Mesendoderm (in vitro differentiated cells): ENCODE measurements around the gene ZEB2.

Source experiments
- DNase-seq: peaks from one replicate; pipeline ENCODE4 v3.0.0; 2013
- H2AK5ac ChIP-seq: 2 replicates; pipeline ENCODE4 v1.6.1; 2013; ENCODE audit warnings: low read length, inconsistent platforms
- H2BK120ac ChIP-seq: 2 replicates; pipeline ENCODE4 v1.6.1; 2013; ENCODE audit warnings: low read depth, mild to moderate bottlenecking, low read length, moderate library complexity, mixed read lengths
- H2BK15ac ChIP-seq: replicated peaks from 2 replicates; pipeline ENCODE4 v1.6.1; 2013; ENCODE audit warnings: low read depth, mild to moderate bottlenecking, moderate library complexity
- H2BK5ac ChIP-seq: 2 replicates; pipeline ENCODE4 v1.6.1; 2013; ENCODE audit warnings: low read length, inconsistent platforms
- H3K18ac ChIP-seq: 2 replicates; pipeline ENCODE4 v1.6.1; 2013; ENCODE audit warnings: mild to moderate bottlenecking, low read length, mixed read lengths
- H3K23ac ChIP-seq: one replicate; pipeline ENCODE4 v1.6.1; 2013; ENCODE audit warnings: low read length
- H3K27ac ChIP-seq: 2 replicates; pipeline ENCODE4 v1.5.1; 2013; ENCODE audit warnings: low read depth, mild to moderate bottlenecking, inconsistent platforms, low read length, moderate library complexity
- H3K27me3 ChIP-seq: 2 replicates; pipeline ENCODE4 v1.6.1; 2013; ENCODE audit warnings: low read length, control low read depth, mild to moderate bottlenecking, inconsistent platforms; ENCODE audit not compliant: insufficient read depth, poor library complexity
- H3K36me3 ChIP-seq: 2 replicates; pipeline ENCODE4 v1.6.1; 2013; ENCODE audit warnings: low read length, inconsistent platforms; ENCODE audit not compliant: control insufficient read depth, insufficient read depth
- H3K4ac ChIP-seq: one replicate; pipeline ENCODE4 v1.6.1; 2013; ENCODE audit warnings: low read depth, mild to moderate bottlenecking, low read length, moderate library complexity
- H3K4me1 ChIP-seq: 2 replicates; pipeline ENCODE4 v1.6.1; 2013; ENCODE audit warnings: low read depth, low read length, inconsistent platforms; ENCODE audit not compliant: control insufficient read depth
- H3K4me2 ChIP-seq: 2 replicates; pipeline ENCODE4 v1.6.1; 2013; ENCODE audit warnings: low read length
- H3K4me3 ChIP-seq: 2 replicates; pipeline ENCODE4 v1.5.1; 2013; ENCODE audit warnings: mild to moderate bottlenecking, low read length
- H3K56ac ChIP-seq: one replicate; pipeline ENCODE4 v1.6.1; 2013; ENCODE audit warnings: low read length
- H3K79me1 ChIP-seq: 2 replicates; pipeline ENCODE4 v1.6.1; 2013; ENCODE audit warnings: low read length, inconsistent platforms
- H3K79me2 ChIP-seq: 2 replicates; pipeline ENCODE4 v1.6.1; 2013; ENCODE audit warnings: mild to moderate bottlenecking, low read length; ENCODE audit not compliant: control insufficient read depth, insufficient read depth
- H3K9ac ChIP-seq: 2 replicates; pipeline ENCODE4 v1.6.1; 2013; ENCODE audit warnings: low read length, inconsistent platforms
- H4K5ac ChIP-seq: one replicate; pipeline ENCODE4 v1.6.1; 2013; ENCODE audit warnings: low read length
- H4K8ac ChIP-seq: one replicate; pipeline ENCODE4 v1.6.1; 2013; ENCODE audit warnings: low read depth, mild to moderate bottlenecking, control low read depth, low read length, moderate library complexity
- WGBS: extraction: QIAGEN DNeasy Blood & Tissue Kit; methylation state at CpG from one replicate; pipeline ENCODE4 v1.1.7; 2013; ENCODE audit warnings: low lambda C conversion rate, missing lambda C conversion rate; ENCODE audit not compliant: insufficient coverage; ENCODE audit errors: extremely low coverage; 5-methylcytosine and 5-hydroxymethylcytosine counted together

ZEB2 gene

GRCh38 chr2:144541396-144541795 lies 21.5 kb upstream of the ZEB2 start:
- no peak overlapping the region for H3K4me3 ChIP-seq
- H3K56ac ChIP-seq, result no peak overlapping the region
- H3K79me1 ChIP-seq, result no peaks in the 10 kb centered on the region
- no peak overlapping the region for H2AK5ac ChIP-seq
- H3K27ac ChIP-seq, result no peak overlapping the region
- no peak overlapping the region for H3K18ac ChIP-seq
- H2BK5ac ChIP-seq, result no peak overlapping the region
- no peak overlapping the region for H4K8ac ChIP-seq
- no peak overlapping the region for H2BK15ac ChIP-seq
- no peak overlapping the region for H4K5ac ChIP-seq
- DNase-seq, result no peak
- no peaks in the 10 kb centered on the region for H3K4me1 ChIP-seq
- H3K79me2 ChIP-seq, result no peaks in the 10 kb centered on the region
- H3K27me3 ChIP-seq, result no peaks in the 10 kb centered on the region
- no peak overlapping the region for H3K4me2 ChIP-seq
- no peak overlapping the region for H3K9ac ChIP-seq
- H3K4ac ChIP-seq, result no peak overlapping the region
- H3K36me3 ChIP-seq, result no peaks in the 10 kb centered on the region
- H2BK120ac ChIP-seq, result no peak overlapping the region
- no peak overlapping the region for H3K23ac ChIP-seq

GRCh38 chr2:144539289-144539782 lies 19.4 kb upstream of the ZEB2 start:
- Histone ChIP-seq H3K4ac (no peak overlapping the region), H3K4me3 (no peak overlapping the region), H2AK5ac (no peak overlapping the region), H2BK5ac (no peak overlapping the region), H3K79me1 (no peaks in the 10 kb centered on the region), H4K8ac (no peak overlapping the region), H3K9ac (no peak overlapping the region), H3K27ac (no peak overlapping the region), H3K23ac (no peak overlapping the region), H3K36me3 (no peaks in the 10 kb centered on the region), H3K4me2 (no peak overlapping the region), H3K18ac (no peak overlapping the region), H2BK15ac (no peak overlapping the region), H3K79me2 (no peaks in the 10 kb centered on the region), H3K27me3 (no peaks in the 10 kb centered on the region), H3K56ac (no peak overlapping the region), H2BK120ac (no peak overlapping the region), H3K4me1 (no peaks in the 10 kb centered on the region), H4K5ac (no peak overlapping the region)
- WGBS, result no CpG with 5 or more reads among the region's 4 CpGs
- no peak for DNase-seq

- Histone ChIP-seq H2AK5ac (no peak overlapping the region), H2BK120ac (no peak overlapping the region), H2BK15ac (no peak overlapping the region), H3K23ac (no peak overlapping the region), H3K56ac (no peak overlapping the region), H3K4me2 (no peak overlapping the region), H4K5ac (no peak overlapping the region), H4K8ac (no peak overlapping the region), H3K4me1 (no peaks in the 10 kb centered on the region), H3K27ac (no peak overlapping the region), H3K79me1 (no peaks in the 10 kb centered on the region), H3K4ac (no peak overlapping the region), H3K18ac (no peak overlapping the region), H3K27me3 (no peaks in the 10 kb centered on the region), H3K4me3 (no peak overlapping the region), H2BK5ac (no peak overlapping the region), H3K79me2 (no peaks in the 10 kb centered on the region), H3K9ac (no peak overlapping the region), H3K36me3 (no peaks in the 10 kb centered on the region)
- no CpG with 5 or more reads among the region's 2 CpGs for WGBS
- DNase-seq, result no peak
These were observed 15.4 kb upstream of the ZEB2 start for GRCh38 chr2:144535300-144535699.

GRCh38 chr2:144533221-144533620 lies 13.3 kb upstream of the ZEB2 start:
- no CpG with 5 or more reads among the region's 7 CpGs for WGBS

GRCh38 chr2:144530596-144530995 lies 10.7 kb upstream of the ZEB2 start:
- no peak overlapping the region for H3K18ac ChIP-seq
- no peak overlapping the region for H3K56ac ChIP-seq
- no peak overlapping the region for H3K23ac ChIP-seq
- no peaks in the 10 kb centered on the region for H3K79me2 ChIP-seq
- no peak overlapping the region for H3K27ac ChIP-seq
- DNase-seq, result no peak
- no peak overlapping the region for H2AK5ac ChIP-seq
- H3K4me3 ChIP-seq, result no peak overlapping the region
- no CpG with 5 or more reads among the region's 5 CpGs for WGBS
- H3K4me2 ChIP-seq, result no peak overlapping the region
- H3K79me1 ChIP-seq, result no peaks in the 10 kb centered on the region
- H3K36me3 ChIP-seq, result no peaks in the 10 kb centered on the region
- H4K5ac ChIP-seq, result no peak overlapping the region
- H2BK120ac ChIP-seq, result no peak overlapping the region
- H2BK15ac ChIP-seq, result no peak overlapping the region
- H3K4me1 ChIP-seq, result no peaks in the 10 kb centered on the region
- no peak overlapping the region for H3K4ac ChIP-seq
- no peaks in the 10 kb centered on the region for H3K27me3 ChIP-seq
- H4K8ac ChIP-seq, result no peak overlapping the region
- no peak overlapping the region for H2BK5ac ChIP-seq
- H3K9ac ChIP-seq, result no peak overlapping the region

More at GRCh38 chr2:144533221-144533620, 13.3 kb upstream of the ZEB2 start:
- no peak overlapping the region for H3K4me3 ChIP-seq
- no peaks in the 10 kb centered on the region for H3K79me2 ChIP-seq
- H3K27ac ChIP-seq, result no peak overlapping the region
- H3K4me2 ChIP-seq, result no peak overlapping the region
- H4K5ac ChIP-seq, result no peak overlapping the region
- H2BK15ac ChIP-seq, result no peak overlapping the region
- no peak overlapping the region for H3K4ac ChIP-seq
- H2BK5ac ChIP-seq, result no peak overlapping the region
- no peaks in the 10 kb centered on the region for H3K79me1 ChIP-seq
- H2AK5ac ChIP-seq, result no peak overlapping the region
- no peak overlapping the region for H3K23ac ChIP-seq
- no peak overlapping the region for H3K18ac ChIP-seq
- DNase-seq, result no peak
- no peak overlapping the region for H3K9ac ChIP-seq
- no peaks in the 10 kb centered on the region for H3K27me3 ChIP-seq
- H3K4me1 ChIP-seq, result no peaks in the 10 kb centered on the region
- no peak overlapping the region for H3K56ac ChIP-seq
- no peak overlapping the region for H2BK120ac ChIP-seq
- H3K36me3 ChIP-seq, result no peaks in the 10 kb centered on the region
- H4K8ac ChIP-seq, result no peak overlapping the region

- no peak overlapping the region for H3K56ac ChIP-seq
- H3K79me1 ChIP-seq, result no peaks in the 10 kb centered on the region
- no peak overlapping the region for H2BK5ac ChIP-seq
- H3K9ac ChIP-seq, result no peak overlapping the region
- no CpG with 5 or more reads among the region's 1 CpG for WGBS
- H2AK5ac ChIP-seq, result no peak overlapping the region
- no peaks in the 10 kb centered on the region for H3K4me1 ChIP-seq
- no peaks in the 10 kb centered on the region for H3K27me3 ChIP-seq
- peak overlapping the region; percentile 45 for H2BK120ac ChIP-seq
- H3K36me3 ChIP-seq, result no peaks in the 10 kb centered on the region
- no peak overlapping the region for H3K4me2 ChIP-seq
- H3K27ac ChIP-seq, result no peak overlapping the region
- H4K8ac ChIP-seq, result no peak overlapping the region
- H4K5ac ChIP-seq, result no peak overlapping the region
- H3K4ac ChIP-seq, result no peak overlapping the region
- H3K18ac ChIP-seq, result no peak overlapping the region
- H3K79me2 ChIP-seq, result no peaks in the 10 kb centered on the region
- H3K23ac ChIP-seq, result no peak overlapping the region
- DNase-seq, result no peak
- H3K4me3 ChIP-seq, result no peak overlapping the region
- H2BK15ac ChIP-seq, result no peak overlapping the region
These were observed 9.9 kb upstream of the ZEB2 start for GRCh38 chr2:144529841-144530240.
